HG03571 (cell line): Measurements from ENCODE around the gene HYAL2.

Experiments
- ATAC-seq: cut with Tn5 transposase; IDR thresholded peaks from one replicate; pipeline ENCODE4 v1.9.1; 2021; ENCODE audit not compliant: unreplicated experiment

HYAL2 gene

GRCh38 chr3:50322386-50323091 is at the start of gene HYAL2:
Gene HYAL2 (minus strand): TSS chr3:50322745. CDS start chr3:50320489, 2,256 bp downstream.
- no peak for ATAC-seq

GRCh38 chr3:50371133-50371685 is 48.7 kb upstream of the HYAL2 start:
- ATAC-seq = no peak

- no peak for ATAC-seq
Measured at GRCh38 chr3:50370594-50370993, 48.0 kb upstream of the HYAL2 start.

GRCh38 chr3:50369012-50369670 is 46.6 kb upstream of the HYAL2 start:
- no peak for ATAC-seq

- ATAC-seq = no peak
Measured at GRCh38 chr3:50365842-50366220, 43.3 kb upstream of the HYAL2 start.

- peak; percentile 80 for ATAC-seq
Measured at GRCh38 chr3:50365080-50365841, 42.7 kb upstream of the HYAL2 start.

- ATAC-seq = no peak
Measured at GRCh38 chr3:50364573-50365079, 42.1 kb upstream of the HYAL2 start.

GRCh38 chr3:50359760-50360110 is 37.2 kb upstream of the HYAL2 start:
- ATAC-seq = peak; percentile 7

GRCh38 chr3:50358911-50359759 is 36.6 kb upstream of the HYAL2 start, which contains the start of gene TMEM115:
Gene TMEM115 (minus strand): TSS chr3:50359521. CDS start chr3:50359063, 458 bp downstream.
- ATAC-seq = peak; percentile 99

GRCh38 chr3:50358355-50358910 is 35.9 kb upstream of the HYAL2 start:
- no peak for ATAC-seq

- ATAC-seq = no peak
Measured at GRCh38 chr3:50357481-50357880, 34.9 kb upstream of the HYAL2 start.

- ATAC-seq = no peak
Measured at GRCh38 chr3:50356553-50356952, 34.0 kb upstream of the HYAL2 start.

GRCh38 chr3:50355829-50356552 is 33.4 kb upstream of the HYAL2 start:
- no peak for ATAC-seq

GRCh38 chr3:50354850-50355249 is 32.3 kb upstream of the HYAL2 start:
- no peak for ATAC-seq

GRCh38 chr3:50354186-50354764 is 31.7 kb upstream of the HYAL2 start:
- ATAC-seq = no peak

- ATAC-seq = no peak
Measured at GRCh38 chr3:50353245-50354004, 30.9 kb upstream of the HYAL2 start.

- no peak for ATAC-seq
Measured at GRCh38 chr3:50352781-50353180, 30.2 kb upstream of the HYAL2 start.

- ATAC-seq = no peak
Measured at GRCh38 chr3:50351323-50351697, 28.8 kb upstream of the HYAL2 start.
